Gastroesophageal sphincter (tissue), 4 donors: ENCODE data around the gene PI4KA. TPM values are rescaled to one million over a fixed set of nuclear protein-coding genes. Genes with fewer than 3 reads are reported as not detected.

Experiments used
- ATAC-seq: fragments of 150-250 bp; one replicate; pipeline ENCODE4 v1.9.1; 2016; ENCODE audit warnings: mild to moderate bottlenecking, moderate library complexity
- H3K27ac ChIP-seq, 4 donors: fragments of 200-600 bp; sonication (generic) in 3 of 4; 1 replicate in 3 of 4; 2 replicates in 1 of 4; pipeline ENCODE4 v1.5.1; 2016 to 2019
- H3K27me3 ChIP-seq: fragments of 200-600 bp; sonication (generic); one replicate; pipeline ENCODE4 v1.5.1; 2019
- H3K36me3 ChIP-seq, 2 donors: fragments of 200-600 bp; sonication (generic); one replicate each; pipeline ENCODE4 v1.5.1; 2019; ENCODE audit warnings: control low read depth in 1 of 2
- H3K4me1 ChIP-seq, 3 donors: fragments of 200-600 bp; sonication (generic); 1 replicate in 2 of 3; 2 replicates in 1 of 3; pipeline ENCODE4 v1.5.1; 2016 to 2019; ENCODE audit warnings: control low read depth in 2 of 3
- H3K4me3 ChIP-seq, 2 donors: fragments of 200-600 bp; sonication (generic); one replicate each; pipeline ENCODE4 v1.5.1; 2019; ENCODE audit warnings: mild to moderate bottlenecking in 1 of 2, moderate library complexity in 1 of 2
- H3K9me3 ChIP-seq, 3 donors: fragments of 200-600 bp; sonication (generic); one replicate each; pipeline ENCODE4 v1.5.1; 2017 to 2019; ENCODE audit warnings: control low read depth in 2 of 3
- CTCF ChIP-seq, 4 experiments: fragments of 200-600 bp in 2 of 4; fragments of 450-650 bp in 2 of 4; sonication (generic) in 1 of 4; IDR thresholded peaks; one replicate each; pipeline ENCODE4 v1.5.1; 2017 to 2019; ENCODE audit warnings: antibody characterized with exemption in 4 of 4, mild to moderate bottlenecking in 2 of 4, moderate library complexity in 2 of 4
- EP300 ChIP-seq: sonication (generic); formaldehyde crosslinking; IDR thresholded peaks from one replicate; pipeline ENCODE4 v1.6.1; 2017; ENCODE audit warnings: antibody characterized with exemption, mild to moderate bottlenecking
- POLR2A ChIP-seq, 2 donors: fragments of 450-650 bp; IDR thresholded peaks; one replicate each; pipeline ENCODE4 v1.6.1; 2017; ENCODE audit warnings: antibody characterized with exemption in 2 of 2, mild to moderate bottlenecking in 2 of 2, moderate library complexity in 1 of 2
- POLR2AphosphoS5 ChIP-seq: sonication (generic); formaldehyde crosslinking; IDR thresholded peaks from one replicate; pipeline ENCODE4 v1.6.1; 2017; ENCODE audit warnings: antibody characterized with exemption
- WGBS, 2 donors: methylation state at CpG; one replicate each; pipeline ENCODE4 v1.1.5; 2018; ENCODE audit warnings: low coverage in 1 of 2; 5-methylcytosine and 5-hydroxymethylcytosine counted together
- total RNA-seq, 4 donors: library from RNA; depleted of rRNA; stranded (reverse); fragments of >200 nt; gene quantifications; one replicate each; pipeline ENCODE4 v1.1.0, GENCODE V29; 2016

The PI4KA gene
- total RNA-seq, 4 donors from 2014 or later: 45.7 to 113 (median 87.5) TPM

GRCh38 chr22:20761536-20761935 is 97.1 kb downstream of the PI4KA start:
- no peak for ATAC-seq
- TF ChIP-seq POLR2A (IDR thresholded peaks at IDR 0.05) (no peak), CTCF (IDR thresholded peaks at IDR 0.05) (no peak), EP300 (no peak), POLR2AphosphoS5 (no peak)
- peaks cover 3 to 97% of the 10 kb centered on the region in 2 donors for H3K36me3 ChIP-seq
- no peaks in the 10 kb centered on the region for H3K9me3 ChIP-seq
- 63 to 90% methylated on average over 2 of the region's 2 CpGs for WGBS, 2 donors
- H3K4me3 ChIP-seq: no peak overlapping the region
- H3K27me3 ChIP-seq: no peaks in the 10 kb centered on the region
- H3K4me1 ChIP-seq: no peaks in the 10 kb centered on the region
- H3K27ac ChIP-seq: no peak overlapping the region

- no peak for ATAC-seq
- H3K27me3 ChIP-seq: no peaks in the 10 kb centered on the region
- H3K4me1 ChIP-seq: no peaks in the 10 kb centered on the region
- H3K36me3 ChIP-seq: peaks cover 3 to 94% of the 10 kb centered on the region in 2 donors
- no peak overlapping the region for H3K27ac ChIP-seq
- TF ChIP-seq EP300 (no peak), CTCF (IDR thresholded peaks at IDR 0.05) (no peak), POLR2A (IDR thresholded peaks at IDR 0.05) (no peak), POLR2AphosphoS5 (no peak)
- 96 to 98% methylated on average over 2 of the region's 2 CpGs for WGBS, 2 donors
- H3K4me3 ChIP-seq: no peak overlapping the region
- no peaks in the 10 kb centered on the region for H3K9me3 ChIP-seq
These were observed 98.5 kb downstream of the PI4KA start for GRCh38 chr22:20760084-20760483.

- Histone ChIP-seq H3K27ac (no peak overlapping the region), H3K9me3 (no peaks in the 10 kb centered on the region), H3K27me3 (no peaks in the 10 kb centered on the region), H3K4me3 (no peak overlapping the region), H3K36me3 (peaks cover 0 to 93% of the 10 kb centered on the region in 2 donors), H3K4me1 (no peaks in the 10 kb centered on the region)
- WGBS, 2 donors: 83% methylated on average over 1 of the region's 2 CpGs; no CpG with 5 or more reads in 1 of the 2 donors
- TF ChIP-seq POLR2AphosphoS5: no peak
- no peak for TF ChIP-seq CTCF (IDR thresholded peaks at IDR 0.05)
- TF ChIP-seq POLR2A (IDR thresholded peaks at IDR 0.05): no peak
- no peak for TF ChIP-seq EP300
- ATAC-seq: no peak
These were observed 99.9 kb downstream of the PI4KA start for GRCh38 chr22:20758688-20759087.

GRCh38 chr22:20756846-20757245 is 101.8 kb downstream of the PI4KA start:
- WGBS, 2 donors: 100% methylated on average over 2 of the region's 3 CpGs; no CpG with 5 or more reads in 1 of the 2 donors
- no peaks in the 10 kb centered on the region for H3K27me3 ChIP-seq

More at GRCh38 chr22:20756846-20757245, 101.8 kb downstream of the PI4KA start:
- peaks cover 0 to 91% of the 10 kb centered on the region in 2 donors for H3K36me3 ChIP-seq
- H3K27ac ChIP-seq: no peak overlapping the region
- TF ChIP-seq CTCF (IDR thresholded peaks at IDR 0.05) (no peak), POLR2AphosphoS5 (no peak), EP300 (no peak), POLR2A (IDR thresholded peaks at IDR 0.05) (no peak)
- H3K9me3 ChIP-seq: no peaks in the 10 kb centered on the region
- no peak for ATAC-seq
- H3K4me3 ChIP-seq: no peak overlapping the region
- H3K4me1 ChIP-seq: no peaks in the 10 kb centered on the region
